ENCODE measurements around the gene PGLYRP2. TPM values are rescaled to one million over a fixed set of nuclear protein-coding genes. Genes with fewer than 3 reads are reported as not detected.

Gene PGLYRP2
- total RNA-seq, 2 donors from 2014 or later = 0.11 TPM; not detected in 1

DNA sequence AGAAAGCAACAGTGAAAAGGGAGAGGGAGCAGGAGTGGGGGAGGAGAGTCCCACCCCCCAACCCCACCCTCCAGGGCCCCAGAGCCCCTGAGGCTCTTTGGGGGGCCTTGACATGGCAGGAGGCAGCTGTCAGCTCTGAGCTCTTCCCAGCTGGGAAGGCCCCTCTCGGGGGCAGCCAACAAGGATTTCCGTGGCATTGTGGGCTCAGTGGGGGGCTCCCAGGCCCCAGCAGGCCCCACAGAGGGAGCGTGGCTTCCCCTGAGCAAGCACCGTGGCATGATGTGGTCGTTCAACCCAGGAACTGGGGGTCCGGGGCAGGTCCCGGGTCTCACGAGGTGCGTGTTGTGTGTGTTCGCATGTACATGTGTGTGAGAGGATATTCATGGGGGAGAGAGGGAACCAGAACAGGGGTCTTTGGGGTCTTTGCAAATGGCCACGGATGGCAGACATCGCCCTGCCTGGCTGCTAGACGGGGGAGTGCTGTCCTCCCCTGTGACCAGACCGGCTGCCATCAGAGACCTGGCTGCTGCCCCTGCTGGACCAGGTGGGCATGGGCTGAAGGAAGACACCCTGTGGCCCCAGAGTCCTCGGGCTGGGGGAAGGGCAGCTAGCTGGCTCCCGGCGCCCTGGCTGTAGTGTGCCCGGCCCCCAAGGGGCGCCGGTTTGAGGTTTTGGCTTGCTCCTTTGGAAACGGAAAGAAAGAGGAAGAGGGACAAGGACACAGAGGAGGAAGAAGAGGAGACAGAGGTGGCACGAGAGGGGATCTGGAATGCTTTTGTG lies 56.8 kb downstream of the PGLYRP2 start:
- H3K4me3 Mint-ChIP-seq = no peak overlapping the region
- H3K36me3 Mint-ChIP-seq (ENCODE audit: low read depth) = peaks cover 57% of the 10 kb centered on the region

DNA sequence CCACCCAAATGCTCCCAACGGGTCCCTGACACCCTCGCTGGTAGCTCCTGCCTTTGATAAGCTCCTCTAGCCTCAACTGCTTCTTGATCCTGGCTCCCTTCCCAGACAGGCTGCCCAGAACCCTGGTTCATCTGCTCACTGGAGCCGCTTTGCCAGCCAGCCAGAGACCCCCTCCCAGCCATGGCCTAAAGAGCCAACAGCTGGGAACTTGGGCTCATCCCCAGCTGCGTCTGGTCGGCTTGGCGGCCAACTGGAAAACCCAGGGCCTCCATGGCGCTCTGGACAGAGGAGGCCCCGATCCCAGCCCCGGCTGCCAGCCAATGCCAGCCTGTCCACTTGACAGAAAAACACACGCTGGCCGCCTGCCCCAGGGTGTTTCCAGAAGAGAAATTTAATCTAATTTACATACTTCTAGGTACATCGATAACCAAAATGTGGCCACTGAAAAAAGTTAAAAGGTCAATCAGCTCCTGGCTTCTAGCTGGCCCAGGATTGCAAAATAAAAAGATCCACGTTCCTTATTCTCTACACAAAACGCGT lies 57.5 kb downstream of the PGLYRP2 start:
- no peak overlapping the region for H3K4me3 Mint-ChIP-seq
- peaks cover 53% of the 10 kb centered on the region for H3K36me3 Mint-ChIP-seq (ENCODE audit: low read depth)
- H3K4me1 Mint-ChIP-seq = peaks cover 4% of the 10 kb centered on the region
- H3K9me3 Mint-ChIP-seq = no peaks in the 10 kb centered on the region
- H3K27me3 Mint-ChIP-seq = no peaks in the 10 kb centered on the region
- no peak for ATAC-seq (replicated peaks)
- H3K27ac Mint-ChIP-seq = no peak overlapping the region

More for the DNA sequence above, 56.8 kb downstream of the PGLYRP2 start:
- no peak for ATAC-seq (replicated peaks)
- Mint-ChIP-seq H3K27ac (no peak overlapping the region), H3K4me1 (peaks cover 4% of the 10 kb centered on the region), H3K27me3 (no peaks in the 10 kb centered on the region), H3K9me3 (no peaks in the 10 kb centered on the region)

- H3K4me1 Mint-ChIP-seq = peaks cover 9% of the 10 kb centered on the region
- no peak overlapping the region for H3K27ac Mint-ChIP-seq
- no peak for ATAC-seq (replicated peaks)
- H3K9me3 Mint-ChIP-seq = no peaks in the 10 kb centered on the region
- H3K36me3 Mint-ChIP-seq (ENCODE audit: low read depth) = peaks cover 53% of the 10 kb centered on the region
- no peaks in the 10 kb centered on the region for H3K27me3 Mint-ChIP-seq
- H3K4me3 Mint-ChIP-seq = no peak overlapping the region
Observed at GRCh38 chr19:15421136-15421695, 58.1 kb downstream of the PGLYRP2 start.

GRCh38 chr19:15419413-15420025 lies 59.8 kb downstream of the PGLYRP2 start:
- Mint-ChIP-seq H3K4me3 (peak overlapping the region; percentile 99), H3K27ac (peak overlapping the region; percentile 99), H3K4me1 (peaks cover 11% of the 10 kb centered on the region), H3K36me3 (ENCODE audit: low read depth) (peaks cover 58% of the 10 kb centered on the region), H3K9me3 (no peaks in the 10 kb centered on the region), H3K27me3 (no peaks in the 10 kb centered on the region)
- no peak for ATAC-seq (replicated peaks)

Other genes starting within 250 kb of the PGLYRP2 start
- gene EPHX3, start 247.1 kb downstream of the PGLYRP2 start, total RNA-seq = under 1 TPM in 1 of 2 donors, not detected in 1; 0.24 TPM
- gene BRD4, start 147.0 kb downstream of the PGLYRP2 start, total RNA-seq = 10 to 100 TPM; 90.4 to 96.7 TPM
- 10 to 100 TPM; 48.5 to 62.5 TPM for gene AKAP8, start 99.7 kb downstream of the PGLYRP2 start, total RNA-seq
- gene AKAP8L, start 60.5 kb downstream of the PGLYRP2 start, total RNA-seq = 10 to 100 TPM; 64.8 to 68.4 TPM
- gene WIZ, start 29.5 kb downstream of the PGLYRP2 start, total RNA-seq = 10 to 100 TPM; 27.7 to 30.0 TPM
- 100 to 1,000 TPM; 126 to 134 TPM for gene RASAL3, start 15.0 kb downstream of the PGLYRP2 start, total RNA-seq
- under 1 TPM; 0.58 to 0.73 TPM for gene CYP4F22, start 29.0 kb upstream of the PGLYRP2 start, total RNA-seq
- gene CYP4F8, start 135.7 kb upstream of the PGLYRP2 start, total RNA-seq = not detected
- under 1 TPM; 0.45 to 0.95 TPM for gene CYP4F3, start 161.4 kb upstream of the PGLYRP2 start, total RNA-seq
- gene CYP4F12, start 193.6 kb upstream of the PGLYRP2 start, total RNA-seq = under 1 TPM in 1 of 2 donors, not detected in 1; 0.61 TPM
- gene OR10H2, start 248.5 kb upstream of the PGLYRP2 start, total RNA-seq = not detected